ENCODE results near the gene NHLRC2. TPM values are rescaled to one million over a fixed set of nuclear protein-coding genes. Genes with fewer than 3 reads are reported as not detected.

The NHLRC2 gene
- total RNA-seq, 2 donors from 2014 or later: 14.0 to 20.5 TPM

GRCh38 chr10:113849140-113849803 is 5.2 kb upstream of the NHLRC2 start:
- Mint-ChIP-seq H3K36me3 (ENCODE audit: low read depth) (peaks cover 48% of the 10 kb centered on the region), H3K9me3 (no peaks in the 10 kb centered on the region), H3K4me3 (peak overlapping the region; percentile 68), H3K27ac (no peak overlapping the region), H3K27me3 (no peaks in the 10 kb centered on the region), H3K4me1 (peaks cover 15% of the 10 kb centered on the region)
- no peak for ATAC-seq (replicated peaks)

DNA sequence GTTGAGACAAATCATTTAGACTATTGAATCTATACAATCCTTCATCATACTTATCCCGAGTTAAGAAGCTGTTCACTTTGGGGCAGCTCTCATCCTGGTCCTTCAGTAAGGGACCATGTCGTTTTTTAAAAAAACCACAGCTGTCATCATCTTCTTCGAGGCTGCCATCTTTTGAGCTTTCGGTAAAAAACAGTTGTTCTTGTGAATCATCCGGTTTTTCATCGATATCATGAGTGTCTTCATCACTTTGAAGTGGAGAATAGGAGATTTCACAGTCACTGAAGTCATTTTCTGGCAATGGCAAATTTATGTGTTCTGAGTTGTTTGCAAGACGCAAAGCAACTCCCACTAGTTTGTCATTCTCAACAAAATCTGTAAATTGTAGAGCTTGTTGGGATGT is 4.5 kb upstream of the NHLRC2 start:
- peak; percentile 31 for ATAC-seq (replicated peaks)
- H3K36me3 Mint-ChIP-seq (ENCODE audit: low read depth): peaks cover 42% of the 10 kb centered on the region
- peak overlapping the region; percentile 68 for H3K4me3 Mint-ChIP-seq
- H3K4me1 Mint-ChIP-seq: peaks cover 15% of the 10 kb centered on the region
- no peaks in the 10 kb centered on the region for H3K27me3 Mint-ChIP-seq
- no peaks in the 10 kb centered on the region for H3K9me3 Mint-ChIP-seq
- peak overlapping the region; percentile 70 for H3K27ac Mint-ChIP-seq

- H3K27me3 Mint-ChIP-seq: no peaks in the 10 kb centered on the region
- H3K27ac Mint-ChIP-seq: peak overlapping the region; percentile 97
- ATAC-seq (replicated peaks): no peak
Observed at GRCh38 chr10:113853578-113854012, 866 bp upstream of the NHLRC2 start.

GRCh38 chr10:113854761-113855588 is 514 bp downstream of the NHLRC2 start:
- peak overlapping the region; percentile 97 for H3K27ac Mint-ChIP-seq
- no peaks in the 10 kb centered on the region for H3K9me3 Mint-ChIP-seq
- no peaks in the 10 kb centered on the region for H3K27me3 Mint-ChIP-seq
- H3K36me3 Mint-ChIP-seq (ENCODE audit: low read depth): peaks cover 26% of the 10 kb centered on the region
- peaks cover 14% of the 10 kb centered on the region for H3K4me1 Mint-ChIP-seq
- ATAC-seq (replicated peaks): peak; percentile 49
- peak overlapping the region; percentile 96 for H3K4me3 Mint-ChIP-seq

More at GRCh38 chr10:113853578-113854012, 866 bp upstream of the NHLRC2 start:
- Mint-ChIP-seq H3K4me3 (peak overlapping the region; percentile 96), H3K4me1 (peaks cover 16% of the 10 kb centered on the region), H3K9me3 (no peaks in the 10 kb centered on the region), H3K36me3 (ENCODE audit: low read depth) (peaks cover 26% of the 10 kb centered on the region)

- peaks cover 4% of the 10 kb centered on the region for H3K9me3 Mint-ChIP-seq
- ATAC-seq (replicated peaks): no peak
- H3K27me3 Mint-ChIP-seq: no peaks in the 10 kb centered on the region
- H3K27ac Mint-ChIP-seq: no peak overlapping the region
- H3K4me1 Mint-ChIP-seq: peaks cover 14% of the 10 kb centered on the region
- peak overlapping the region; percentile 96 for H3K4me3 Mint-ChIP-seq
- peaks cover 39% of the 10 kb centered on the region for H3K36me3 Mint-ChIP-seq (ENCODE audit: low read depth)
Observed at GRCh38 chr10:113856563-113856962, 2.1 kb downstream of the NHLRC2 start.

DNA sequence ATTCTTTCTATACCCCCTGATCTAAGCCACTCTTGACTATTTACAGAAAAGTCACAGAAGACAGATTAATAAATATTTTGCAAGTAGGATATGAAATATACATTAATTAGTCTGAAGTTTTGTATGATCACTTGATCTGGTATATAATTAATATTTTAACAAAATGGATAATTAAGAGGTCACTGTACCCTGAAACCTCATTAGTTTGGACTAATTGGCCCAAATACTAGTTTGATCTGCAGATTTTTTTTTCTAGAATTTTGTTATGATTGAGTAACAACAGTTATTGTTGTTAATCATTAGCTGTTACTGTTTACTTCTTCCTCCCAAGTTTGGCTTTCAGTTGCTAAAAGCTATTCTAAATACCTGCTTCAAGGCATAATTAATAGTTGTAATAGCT is 2.7 kb downstream of the NHLRC2 start:
- H3K27me3 Mint-ChIP-seq: no peaks in the 10 kb centered on the region
- peaks cover 4% of the 10 kb centered on the region for H3K9me3 Mint-ChIP-seq
- peak overlapping the region; percentile 9 for H3K4me3 Mint-ChIP-seq
- no peak overlapping the region for H3K27ac Mint-ChIP-seq
- H3K4me1 Mint-ChIP-seq: peaks cover 14% of the 10 kb centered on the region
- peaks cover 40% of the 10 kb centered on the region for H3K36me3 Mint-ChIP-seq (ENCODE audit: low read depth)
- ATAC-seq (replicated peaks): no peak

DNA sequence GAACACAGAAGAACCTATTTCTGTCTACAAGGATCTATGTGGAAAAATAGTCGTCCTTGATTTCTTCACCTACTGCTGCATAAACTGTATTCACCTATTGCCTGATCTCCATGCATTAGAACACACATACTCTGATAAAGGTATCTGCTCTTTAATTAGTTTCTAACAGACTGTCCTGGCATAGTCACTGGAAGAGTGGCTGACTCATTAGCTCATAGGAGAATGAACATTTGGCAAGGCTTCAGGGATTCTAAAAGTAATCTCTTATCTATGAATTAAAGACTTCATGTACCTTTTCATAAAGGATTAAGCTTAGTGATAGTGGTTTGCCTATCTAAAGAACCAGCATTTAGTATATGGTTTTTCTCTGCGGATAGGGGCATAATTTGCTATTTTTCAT is 4.1 kb downstream of the NHLRC2 start:
- peaks cover 4% of the 10 kb centered on the region for H3K9me3 Mint-ChIP-seq
- peaks cover 53% of the 10 kb centered on the region for H3K36me3 Mint-ChIP-seq (ENCODE audit: low read depth)
- no peak overlapping the region for H3K27ac Mint-ChIP-seq
- H3K4me3 Mint-ChIP-seq: no peak overlapping the region
- no peaks in the 10 kb centered on the region for H3K27me3 Mint-ChIP-seq
- peaks cover 9% of the 10 kb centered on the region for H3K4me1 Mint-ChIP-seq
- no peak for ATAC-seq (replicated peaks)

DNA sequence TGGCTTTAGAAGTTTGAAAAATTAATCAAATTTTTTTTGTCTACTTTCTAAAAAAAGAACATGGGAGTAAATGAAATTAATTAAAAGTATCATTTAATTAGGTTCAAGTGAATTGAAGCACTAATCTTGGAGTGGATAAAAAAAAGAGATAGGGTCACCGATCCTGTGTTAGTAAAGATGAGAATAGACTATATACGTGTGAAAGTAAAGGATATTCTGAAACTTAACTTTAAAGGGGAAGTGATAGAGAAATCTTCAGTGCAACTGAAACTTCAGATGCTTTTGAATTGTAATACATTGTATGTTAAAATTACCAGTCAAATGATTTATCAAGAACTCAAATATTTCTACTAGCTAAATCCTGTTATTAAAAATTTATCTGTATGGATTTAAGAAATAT is 4.8 kb downstream of the NHLRC2 start:
- peaks cover 60% of the 10 kb centered on the region for H3K36me3 Mint-ChIP-seq (ENCODE audit: low read depth)
- peaks cover 9% of the 10 kb centered on the region for H3K4me1 Mint-ChIP-seq
- H3K9me3 Mint-ChIP-seq: peaks cover 4% of the 10 kb centered on the region
- no peak for ATAC-seq (replicated peaks)
- H3K4me3 Mint-ChIP-seq: no peak overlapping the region
- H3K27me3 Mint-ChIP-seq: no peaks in the 10 kb centered on the region
- no peak overlapping the region for H3K27ac Mint-ChIP-seq

DNA sequence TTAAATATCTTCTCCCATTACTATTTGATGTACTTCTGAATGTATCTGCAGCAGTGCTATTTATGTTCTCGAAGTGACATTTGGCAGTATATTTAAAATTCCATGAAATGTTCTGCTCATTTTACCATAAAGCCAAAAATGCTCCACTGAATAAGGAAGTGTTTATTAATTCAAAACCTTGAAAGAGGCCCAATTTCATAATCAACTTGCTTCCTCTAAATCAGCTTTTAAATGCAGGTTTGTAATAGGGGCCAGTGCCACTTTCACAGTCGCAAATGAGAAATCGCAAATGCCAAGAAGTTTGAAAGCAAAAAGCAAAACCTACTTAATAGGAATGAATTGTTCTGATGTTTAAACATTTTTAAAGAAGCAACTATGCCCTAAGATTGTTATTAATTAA is 11.4 kb downstream of the NHLRC2 start:
- Mint-ChIP-seq H3K27me3 (no peaks in the 10 kb centered on the region), H3K4me3 (no peak overlapping the region), H3K36me3 (ENCODE audit: low read depth) (peaks cover 48% of the 10 kb centered on the region), H3K9me3 (peaks cover 1% of the 10 kb centered on the region), H3K4me1 (peaks cover 1% of the 10 kb centered on the region), H3K27ac (no peak overlapping the region)
- no peak for ATAC-seq (replicated peaks)

DNA sequence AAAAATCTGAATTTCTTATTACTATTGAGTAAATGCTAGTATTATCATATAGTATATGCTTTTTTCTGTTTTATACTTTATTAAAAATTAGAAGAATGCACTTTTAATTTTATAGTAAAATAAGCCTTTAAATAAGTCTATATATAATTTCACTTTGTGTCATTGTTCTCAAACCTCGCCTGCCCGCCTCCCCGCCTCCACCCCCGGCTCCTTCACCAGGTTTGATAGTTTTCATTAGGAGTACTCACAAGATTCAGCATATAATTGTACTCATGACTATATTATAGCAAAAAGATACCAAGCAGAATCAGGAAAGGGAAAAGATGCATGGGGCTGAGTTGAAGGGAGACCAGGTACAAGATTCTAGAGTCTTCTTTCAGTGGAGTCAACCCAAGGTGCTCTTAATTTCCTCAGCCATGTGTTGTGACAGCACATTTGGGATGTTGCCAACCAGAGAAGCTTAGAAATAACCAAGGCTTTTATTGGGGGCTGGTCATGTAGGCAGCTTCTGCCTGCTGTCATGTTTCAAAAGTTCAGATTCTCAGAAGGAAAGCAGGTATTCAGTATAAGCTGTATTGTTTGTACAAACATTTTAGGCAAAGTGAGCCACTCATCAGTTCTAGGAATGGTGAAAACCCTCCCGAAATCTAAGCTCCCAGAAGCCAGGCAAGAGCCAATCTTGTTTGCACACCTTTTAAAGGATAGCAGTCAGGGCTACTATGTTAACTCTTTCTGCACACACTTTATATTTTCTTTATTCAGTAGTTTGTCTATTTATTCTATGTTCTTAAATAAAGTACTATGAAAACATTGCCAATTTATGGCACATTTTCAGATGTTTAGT is 12.3 kb downstream of the NHLRC2 start:
- H3K9me3 Mint-ChIP-seq: no peaks in the 10 kb centered on the region
- H3K27me3 Mint-ChIP-seq: no peaks in the 10 kb centered on the region
- ATAC-seq (replicated peaks): no peak
- H3K27ac Mint-ChIP-seq: no peak overlapping the region
- H3K36me3 Mint-ChIP-seq (ENCODE audit: low read depth): peaks cover 41% of the 10 kb centered on the region
- no peak overlapping the region for H3K4me3 Mint-ChIP-seq
- H3K4me1 Mint-ChIP-seq: no peaks in the 10 kb centered on the region

- Mint-ChIP-seq H3K9me3 (no peaks in the 10 kb centered on the region), H3K27ac (no peak overlapping the region), H3K36me3 (ENCODE audit: low read depth) (peaks cover 34% of the 10 kb centered on the region), H3K27me3 (no peaks in the 10 kb centered on the region), H3K4me1 (no peaks in the 10 kb centered on the region), H3K4me3 (no peak overlapping the region)
- no peak for ATAC-seq (replicated peaks)
Observed at GRCh38 chr10:113867904-113868303, 13.4 kb downstream of the NHLRC2 start.

DNA sequence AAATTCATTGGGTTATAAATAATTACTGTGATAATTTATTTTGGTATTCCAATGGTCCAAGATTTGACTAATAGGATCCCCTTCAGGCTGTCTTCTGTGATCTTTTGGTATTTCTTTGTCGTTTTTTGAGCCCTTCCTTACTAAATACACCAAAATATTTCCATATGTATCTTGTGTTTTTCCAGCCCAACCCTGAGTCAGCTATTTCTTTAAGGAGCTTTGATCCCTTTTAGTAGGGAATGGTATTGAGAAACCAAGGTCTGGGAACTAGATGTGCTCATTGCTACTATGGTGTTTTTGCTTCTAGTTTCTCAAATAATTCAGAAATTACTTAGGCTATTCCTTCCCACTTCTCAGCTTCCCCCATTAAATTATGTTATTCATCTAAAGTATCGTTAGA is 15.3 kb downstream of the NHLRC2 start:
- Mint-ChIP-seq H3K27me3 (no peaks in the 10 kb centered on the region), H3K4me3 (no peak overlapping the region), H3K27ac (no peak overlapping the region), H3K4me1 (peaks cover 7% of the 10 kb centered on the region), H3K36me3 (ENCODE audit: low read depth) (peaks cover 20% of the 10 kb centered on the region), H3K9me3 (no peaks in the 10 kb centered on the region)
- no peak for ATAC-seq (replicated peaks)

- no peak for ATAC-seq (replicated peaks)
- Mint-ChIP-seq H3K4me3 (no peak overlapping the region), H3K36me3 (ENCODE audit: low read depth) (peaks cover 26% of the 10 kb centered on the region), H3K4me1 (peaks cover 14% of the 10 kb centered on the region), H3K27me3 (no peaks in the 10 kb centered on the region), H3K27ac (no peak overlapping the region), H3K9me3 (no peaks in the 10 kb centered on the region)
Observed at GRCh38 chr10:113872139-113873030, 17.9 kb downstream of the NHLRC2 start.

DNA sequence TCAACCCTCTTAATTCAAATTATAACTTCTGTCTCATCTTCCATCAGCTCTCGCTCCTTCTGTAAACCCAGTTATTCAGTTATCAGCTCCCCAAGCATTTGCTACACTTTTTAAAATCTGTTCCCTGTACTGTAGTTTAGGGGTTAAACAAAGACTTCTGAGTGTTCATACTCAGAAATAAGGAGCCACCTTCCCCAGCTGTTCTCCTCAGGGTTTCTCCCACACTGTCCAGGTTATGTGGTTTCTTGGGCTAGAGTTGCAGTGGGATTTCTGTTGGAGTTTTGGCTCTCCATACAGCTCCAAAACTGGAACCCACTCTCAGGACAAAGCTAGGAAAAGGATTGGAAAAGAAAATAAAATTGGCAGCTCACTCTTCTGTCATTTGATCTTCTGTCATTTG is 20.8 kb downstream of the NHLRC2 start:
- H3K4me1 Mint-ChIP-seq: peaks cover 14% of the 10 kb centered on the region
- H3K27me3 Mint-ChIP-seq: no peaks in the 10 kb centered on the region
- no peaks in the 10 kb centered on the region for H3K9me3 Mint-ChIP-seq
- peaks cover 37% of the 10 kb centered on the region for H3K36me3 Mint-ChIP-seq (ENCODE audit: low read depth)
- no peak overlapping the region for H3K4me3 Mint-ChIP-seq
- no peak for ATAC-seq (replicated peaks)
- H3K27ac Mint-ChIP-seq: no peak overlapping the region
